H1 (cell line): ENCODE data around the gene DUSP1. TPM values are rescaled to one million over a fixed set of nuclear protein-coding genes. Genes with fewer than 3 reads are reported as not detected.

Experiments
- CTCF ChIA-PET: fragments of 300-600 bp; sonication (Branson Sonifier 250); formaldehyde crosslinking; loops from one replicate; lab custom pipeline; 2021; ENCODE audit not compliant: partially characterized antibody; lab: Charles Lee
- POLR2A ChIA-PET: fragments of 300-600 bp; sonication (Branson Sonifier 250); formaldehyde crosslinking; loops from one replicate; lab custom pipeline; 2021; ENCODE audit warnings: inconsistent platforms; ENCODE audit not compliant: partially characterized antibody; lab: Charles Lee
- DNase-seq, 2 experiments: peaks; one replicate each; pipeline versions ENCODE4 v3.0.0 to v3.0.0-alpha.2; 2010 to 2022; ENCODE audit warnings: low spot score in 2 of 2, low read depth in 1 of 2, mixed read lengths in 1 of 2
- FAIRE-seq: peaks from 2 replicates; lab custom pipeline; 2011; peaks lifted over from hg19 to GRCh38; lab: Jason Lieb, UNC
- H2AFZ ChIP-seq: 2 replicates; pipeline ENCODE4 v1.8.1; 2012; ENCODE audit warnings: low read length, inconsistent platforms
- H2AK5ac ChIP-seq: 2 replicates; pipeline ENCODE4 v1.6.1; 2013; ENCODE audit warnings: low read depth, low read length
- H2BK120ac ChIP-seq: replicated peaks from 2 replicates; pipeline ENCODE3; 2013; ENCODE audit warnings: low read depth, low read length, inconsistent platforms
- H2BK12ac ChIP-seq: 2 replicates; pipeline ENCODE4 v1.6.1; 2013; ENCODE audit warnings: low read depth, low read length
- H2BK15ac ChIP-seq: 2 replicates; pipeline ENCODE4 v1.6.1; 2013; ENCODE audit warnings: low read length
- H2BK20ac ChIP-seq: 2 replicates; pipeline ENCODE4 v1.6.1; 2013; ENCODE audit warnings: low read length
- H2BK5ac ChIP-seq: 2 replicates; pipeline ENCODE4 v1.6.1; 2013; ENCODE audit warnings: low read depth, low read length
- H3K14ac ChIP-seq: 2 replicates; pipeline ENCODE4 v1.6.1; 2013; ENCODE audit warnings: inconsistent platforms; ENCODE audit not compliant: insufficient read length
- H3K18ac ChIP-seq: 2 replicates; pipeline ENCODE4 v1.6.1; 2013; ENCODE audit warnings: low read length; ENCODE audit errors: extremely low read depth
- H3K23ac ChIP-seq: 2 replicates; pipeline ENCODE4 v1.6.1; 2013; ENCODE audit warnings: inconsistent platforms; ENCODE audit not compliant: insufficient read length
- H3K23me2 ChIP-seq: 2 replicates; pipeline ENCODE4 v1.6.1; 2013; ENCODE audit warnings: low read depth, low read length
- H3K27ac ChIP-seq: 2 replicates; pipeline ENCODE4 v1.6.1; 2011; ENCODE audit warnings: low read depth, low read length, inconsistent platforms
- H3K27me3 ChIP-seq, 4 experiments: replicated peaks in 1 of 4; 1 replicate in 1 of 4; 2 replicates in 3 of 4; pipeline versions ENCODE4 v1.6.1 to v1.8.1; 2011 to 2013; ENCODE audit warnings: low read length in 3 of 4, mild to moderate bottlenecking in 3 of 4, inconsistent platforms in 2 of 4, mixed read lengths in 2 of 4, moderate library complexity in 1 of 4; ENCODE audit not compliant: control insufficient read depth in 3 of 4, insufficient read depth in 3 of 4; ENCODE audit errors: extremely low read depth in 1 of 4
- H3K36me3 ChIP-seq, 4 experiments: 2 replicates each; pipeline versions ENCODE4 v1.6.1 to v1.8.1; 2011 to 2013; ENCODE audit warnings: mild to moderate bottlenecking in 4 of 4, low read length in 3 of 4, moderate library complexity in 2 of 4, control low read depth in 1 of 4, inconsistent platforms in 1 of 4; ENCODE audit not compliant: insufficient read depth in 4 of 4, control insufficient read depth in 2 of 4
- H3K4ac ChIP-seq: replicated peaks from 2 replicates; pipeline ENCODE3; 2013; ENCODE audit warnings: low read length, low read depth, mixed read lengths, inconsistent platforms; ENCODE audit not compliant: insufficient read length
- H3K4me1 ChIP-seq, 4 experiments: replicated peaks in 1 of 4; 1 replicate in 1 of 4; 2 replicates in 3 of 4; pipeline versions ENCODE4 v1.6.1 to v1.8.1; 2011 to 2013; ENCODE audit warnings: low read length in 3 of 4, inconsistent platforms in 2 of 4, mixed read lengths in 1 of 4; ENCODE audit not compliant: insufficient read depth in 4 of 4, control insufficient read depth in 3 of 4
- H3K4me2 ChIP-seq, 2 experiments: 2 replicates each; pipeline versions ENCODE4 v1.6.1 to v1.8.1; 2011 to 2013; ENCODE audit warnings: low read depth in 2 of 2, low read length in 2 of 2, control low read depth in 1 of 2, inconsistent platforms in 1 of 2, mild to moderate bottlenecking in 1 of 2; ENCODE audit not compliant: insufficient read depth in 1 of 2
- H3K4me3 ChIP-seq, 4 experiments: fragments of 200-600, 300-600 bp in 1 of 4; sonication (generic), shearing (Covaris generic), sonication (Bioruptor Twin) in 1 of 4; 2 replicates each; pipeline versions ENCODE4 v1.5.1 to v1.8.1; 2011 to 2016; ENCODE audit warnings: low read length in 4 of 4, low read depth in 3 of 4, control low read depth in 2 of 4, inconsistent platforms in 2 of 4, mild to moderate bottlenecking in 2 of 4, mixed read lengths in 1 of 4, moderate library complexity in 1 of 4; ENCODE audit not compliant: insufficient read depth in 2 of 4; ENCODE audit errors: extremely low read depth in 1 of 4
- H3K56ac ChIP-seq: replicated peaks from 2 replicates; pipeline ENCODE3; 2013; ENCODE audit warnings: low read depth, mild to moderate bottlenecking, mixed read lengths, low read length, inconsistent platforms; ENCODE audit not compliant: insufficient read length
- H3K79me1 ChIP-seq: 2 replicates; pipeline ENCODE4 v1.6.1; 2013; ENCODE audit warnings: low read depth, low read length, control low read depth
- H3K79me2 ChIP-seq, 2 experiments: 2 replicates each; pipeline versions ENCODE4 v1.6.1 to v1.8.1; 2012 to 2013; ENCODE audit warnings: low read length in 2 of 2, mild to moderate bottlenecking in 2 of 2, inconsistent platforms in 1 of 2; ENCODE audit not compliant: insufficient read depth in 2 of 2, control insufficient read depth in 1 of 2
- H3K9ac ChIP-seq, 4 experiments: replicated peaks in 1 of 4; 1 replicate in 1 of 4; 2 replicates in 3 of 4; pipeline versions ENCODE4 v1.6.1 to v1.8.1; 2011 to 2013; ENCODE audit warnings: low read depth in 3 of 4, low read length in 3 of 4, control low read depth in 2 of 4, mild to moderate bottlenecking in 2 of 4, moderate library complexity in 2 of 4, inconsistent platforms in 1 of 4; ENCODE audit errors: extremely low read depth in 1 of 4
- H3K9me3 ChIP-seq, 2 experiments: 2 replicates each; pipeline versions ENCODE4 v1.6.1 to v1.8.1; 2012 to 2013; ENCODE audit warnings: mild to moderate bottlenecking in 2 of 2, moderate library complexity in 2 of 2, control low read depth in 1 of 2, inconsistent platforms in 1 of 2, low read depth in 1 of 2, low read length in 1 of 2, mixed read lengths in 1 of 2; ENCODE audit not compliant: insufficient read depth in 2 of 2
- H4K20me1 ChIP-seq, 2 experiments: replicated peaks in 1 of 2; 2 replicates each; pipeline versions ENCODE3 to v1.8.1; 2011 to 2013; ENCODE audit warnings: inconsistent platforms in 2 of 2, low read length in 2 of 2, mild to moderate bottlenecking in 1 of 2; ENCODE audit not compliant: insufficient read depth in 2 of 2, control insufficient read depth in 1 of 2
- H4K5ac ChIP-seq: 2 replicates; pipeline ENCODE4 v1.6.1; 2013; ENCODE audit warnings: low read length, low read depth, mixed read lengths, inconsistent platforms; ENCODE audit not compliant: insufficient read length
- H4K8ac ChIP-seq: 2 replicates; pipeline ENCODE4 v1.8.0; 2013; ENCODE audit warnings: mild to moderate bottlenecking, moderate library complexity, low read length, inconsistent platforms; ENCODE audit not compliant: insufficient read depth; ENCODE audit errors: extremely low read depth
- H4K91ac ChIP-seq: replicated peaks from 2 replicates; pipeline ENCODE3; 2013; ENCODE audit warnings: low read length, mixed read lengths, inconsistent platforms; ENCODE audit not compliant: insufficient read length
- KDM1A ChIP-seq: fragments of 200-600, 300-600 bp; sonication (generic); IDR thresholded peaks from 2 replicates; pipeline ENCODE4 v1.7.1; 2016; ENCODE audit warnings: mild to moderate bottlenecking, low read length, borderline replicate concordance
- WGBS, 2 experiments: shearing (Covaris generic) in 1 of 2; methylation state at CpG; one replicate each; pipeline versions ENCODE4 v1.1.6 to v1.1.7; 2013 to 2015; ENCODE audit warnings: low lambda C conversion rate in 2 of 2, mixed read lengths in 2 of 2, inconsistent platforms in 1 of 2, low coverage in 1 of 2, missing lambda C conversion rate in 1 of 2; ENCODE audit not compliant: insufficient replicate concordance in 2 of 2, insufficient coverage in 1 of 2, insufficient read length in 1 of 2; ENCODE audit errors: extremely low coverage in 1 of 2, missing lambda C conversion rate in 1 of 2; 5-methylcytosine and 5-hydroxymethylcytosine counted together
- polyA plus RNA-seq, 7 experiments: library from polyadenylated mRNA; depleted of rRNA in 3 of 7; stranded (reverse) in 5 of 7; unstranded in 2 of 7; fragments of >200 nt in 5 of 7; fragments of 200-250 nt in 2 of 7; gene quantifications; 1 replicate in 5 of 7; 2 replicates in 1 of 7; 4 replicates in 1 of 7; pipeline versions ENCODE4 v1.2.1 to v1.2.3, GENCODE V29; 2011 to 2013; ENCODE audit warnings: missing spikeins in 2 of 7, mixed read lengths in 2 of 7
- total RNA-seq: library from RNA; stranded (reverse); fragmentation: NEBNext Ultra II Directional; extraction: Animal tissue kit (Norgen Biotek cat#: 25700); gene quantifications from 2 replicates; pipeline ENCODE4 v1.2.1, GENCODE V29; 2021

DUSP1 gene
- total and polyA plus RNA-seq, 2 of the 8 experiments (the other 6 are each of a cell fraction or from before 2014, with no cell fraction given), result 6.5 to 11.7 TPM

- Histone ChIP-seq H2AK5ac (no peak overlapping the region), H4K91ac (no peak overlapping the region), H3K18ac (no peak overlapping the region), H3K9ac (no peak overlapping the region; a peak in 1 of 7 replicates), H2AFZ (no peak overlapping the region), H3K79me1 (no peaks in the 10 kb centered on the region), H3K4ac (no peak overlapping the region), H3K23me2 (no peaks in the 10 kb centered on the region), H3K9me3 (no peaks in the 10 kb centered on the region), H3K4me2 (no peak overlapping the region), H3K27ac (no peak overlapping the region), H3K14ac (no peak overlapping the region), H3K79me2 (no peaks in the 10 kb centered on the region), H4K8ac (no peak overlapping the region), H2BK15ac (no peak overlapping the region), H3K4me1 (peaks cover 0 to 6% (median under 1%) of the 10 kb centered on the region in 4 experiments; a peak in 2 of 7 replicates), H3K27me3 (peaks cover 0 to 2% (median 0%) of the 10 kb centered on the region in 4 experiments; a peak in 2 of 7 replicates), H2BK120ac (no peak overlapping the region), H3K23ac (no peak overlapping the region), H4K5ac (no peak overlapping the region), H2BK5ac (no peak overlapping the region), H3K36me3 (no peaks in the 10 kb centered on the region), H4K20me1 (peaks cover 0 to 2% of the 10 kb centered on the region in 2 experiments), H2BK20ac (no peak overlapping the region), H3K56ac (no peak overlapping the region), H2BK12ac (no peak overlapping the region), H3K4me3 (no peak overlapping the region)
- ChIA-PET CTCF (interaction anchor here (0.8 to 3.7 kb wide), 4 partner anchors 9 to 17 kb away, joined by 3 to 20 read pairs (median 10); no protein-coding TSS in a partner anchor), POLR2A (interaction anchor here (0.9 to 1.1 kb wide), 2 partner anchors 22 to 42 kb away, joined by 3 read pairs; no protein-coding TSS in a partner anchor)
- no peak for TF ChIP-seq KDM1A
- 92% methylated on average over 13 of the region's 13 CpGs; no CpG with 5 or more reads in 1 of the 2 experiments for WGBS, 2 experiments
- no peak for FAIRE-seq
- DNase-seq, result no peak
Measured at GRCh38 chr5:172729588-172729987, 41.4 kb downstream of the DUSP1 start.
